ENCODE data around the gene ZNF296. TPM values are rescaled to one million over a fixed set of nuclear protein-coding genes. Genes with fewer than 3 reads are reported as not detected.
"Not testable (repeated sequence)": the region's sequence is repeated elsewhere in the genome, so short reads cannot be mapped to it uniquely, and the experiment has no call there.

Gene ZNF296
- total RNA-seq, 2 donors from 2014 or later = 0.26 TPM; not detected in 1

DNA sequence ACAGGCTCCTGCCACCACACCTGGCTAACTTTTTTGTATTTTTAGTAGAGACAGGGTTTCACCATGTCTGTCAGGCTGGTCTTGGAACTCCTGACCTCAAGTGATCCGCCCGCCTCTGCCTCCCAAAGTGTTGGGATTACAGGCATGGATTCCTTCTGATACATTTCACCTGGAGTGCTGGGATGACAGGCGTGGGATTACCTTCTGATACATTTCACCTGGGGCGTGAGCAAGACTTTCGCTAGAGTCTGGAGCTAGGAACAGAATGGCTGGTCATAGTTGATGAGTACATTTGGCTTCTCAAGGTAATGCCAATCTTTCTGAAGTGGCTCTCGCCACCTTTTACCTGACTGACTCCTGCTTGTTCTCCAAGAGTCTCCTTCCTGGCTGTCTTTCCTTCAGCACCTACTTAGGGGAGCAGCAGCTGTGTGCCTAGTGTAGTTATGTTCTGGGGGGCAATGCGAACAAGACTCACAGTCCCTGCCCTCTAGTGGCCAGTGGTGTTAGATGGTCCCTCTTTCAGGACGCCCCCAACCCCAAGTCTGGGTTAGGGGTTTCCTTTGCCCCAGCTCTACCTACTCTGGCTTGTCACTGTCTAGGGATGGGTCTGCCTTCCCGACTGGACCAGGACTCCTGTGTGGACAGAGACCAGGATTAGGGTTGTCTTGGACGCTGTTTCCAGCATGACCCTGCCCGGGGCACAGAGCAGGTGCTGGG, 36.0 kb upstream of the ZNF296 start:
- DNase-seq = no peak
- 89 to 94% methylated on average over 7 to 11 of the region's 11 CpGs for WGBS, 2 donors
- TF ChIP-seq, protein P1, sequence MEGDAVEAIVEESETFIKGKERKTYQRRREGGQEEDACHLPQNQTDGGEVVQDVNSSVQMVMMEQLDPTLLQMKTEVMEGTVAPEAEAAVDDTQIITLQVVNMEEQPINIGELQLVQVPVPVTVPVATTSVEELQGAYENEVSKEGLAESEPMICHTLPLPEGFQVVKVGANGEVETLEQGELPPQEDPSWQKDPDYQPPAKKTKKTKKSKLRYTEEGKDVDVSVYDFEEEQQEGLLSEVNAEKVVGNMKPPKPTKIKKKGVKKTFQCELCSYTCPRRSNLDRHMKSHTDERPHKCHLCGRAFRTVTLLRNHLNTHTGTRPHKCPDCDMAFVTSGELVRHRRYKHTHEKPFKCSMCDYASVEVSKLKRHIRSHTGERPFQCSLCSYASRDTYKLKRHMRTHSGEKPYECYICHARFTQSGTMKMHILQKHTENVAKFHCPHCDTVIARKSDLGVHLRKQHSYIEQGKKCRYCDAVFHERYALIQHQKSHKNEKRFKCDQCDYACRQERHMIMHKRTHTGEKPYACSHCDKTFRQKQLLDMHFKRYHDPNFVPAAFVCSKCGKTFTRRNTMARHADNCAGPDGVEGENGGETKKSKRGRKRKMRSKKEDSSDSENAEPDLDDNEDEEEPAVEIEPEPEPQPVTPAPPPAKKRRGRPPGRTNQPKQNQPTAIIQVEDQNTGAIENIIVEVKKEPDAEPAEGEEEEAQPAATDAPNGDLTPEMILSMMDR (IDR thresholded peaks at IDR 0.05) = no peak
- TF ChIP-seq POLR2A (IDR thresholded peaks at IDR 0.05) = no peak
- H3K27me3 ChIP-seq = no peaks in the 10 kb centered on the region
- H3K4me1 ChIP-seq = peaks cover 26% of the 10 kb centered on the region
- no peak for ATAC-seq
- no peak overlapping the region for H3K27ac ChIP-seq
- no peak overlapping the region for H3K4me3 ChIP-seq
- no peaks in the 10 kb centered on the region for H3K9me3 ChIP-seq
- no peaks in the 10 kb centered on the region for H3K36me3 ChIP-seq (replicated peaks in 1 of 2; ENCODE audit: insufficient read depth in 1 of 2, low read depth in 2 of 2)
- intact Hi-C loops (cut with DNase I) = no loop called here

DNA sequence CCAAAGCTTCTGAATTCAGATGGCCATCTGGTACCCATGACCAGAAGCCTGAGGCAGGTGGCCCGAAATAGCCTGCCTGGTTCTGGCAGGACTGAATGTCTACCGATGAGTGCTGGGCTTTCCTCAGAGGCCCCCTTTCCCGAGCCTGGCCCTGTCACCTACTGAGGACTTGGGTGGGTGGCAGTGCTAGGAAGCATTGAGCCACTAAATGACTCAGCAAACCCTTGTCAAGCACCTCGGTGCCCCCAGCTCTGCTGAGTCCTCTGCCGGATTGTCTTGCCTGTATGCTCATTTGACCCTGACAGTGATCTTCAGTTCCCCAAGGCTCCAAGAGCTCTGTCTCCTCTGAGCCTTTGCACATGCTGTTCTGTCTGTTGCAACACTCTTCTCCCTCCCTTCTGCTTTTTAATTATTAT, 34.6 kb upstream of the ZNF296 start:
- intact Hi-C loops (cut with DNase I) = no loop called here
- Histone ChIP-seq H3K27me3 (no peaks in the 10 kb centered on the region), H3K4me3 (no peak overlapping the region), H3K27ac (no peak overlapping the region), H3K9me3 (no peaks in the 10 kb centered on the region), H3K36me3 (replicated peaks in 1 of 2; ENCODE audit: insufficient read depth in 1 of 2, low read depth in 2 of 2) (no peaks in the 10 kb centered on the region), H3K4me1 (peaks cover 21% of the 10 kb centered on the region)
- DNase-seq (no peak), ATAC-seq (no peak)
- WGBS, 2 donors = 74 to 83% methylated on average over 5 of the region's 5 CpGs
- TF ChIP-seq POLR2A (IDR thresholded peaks at IDR 0.05) = no peak
- TF ChIP-seq, protein P1 (IDR thresholded peaks at IDR 0.05) = no peak

DNA sequence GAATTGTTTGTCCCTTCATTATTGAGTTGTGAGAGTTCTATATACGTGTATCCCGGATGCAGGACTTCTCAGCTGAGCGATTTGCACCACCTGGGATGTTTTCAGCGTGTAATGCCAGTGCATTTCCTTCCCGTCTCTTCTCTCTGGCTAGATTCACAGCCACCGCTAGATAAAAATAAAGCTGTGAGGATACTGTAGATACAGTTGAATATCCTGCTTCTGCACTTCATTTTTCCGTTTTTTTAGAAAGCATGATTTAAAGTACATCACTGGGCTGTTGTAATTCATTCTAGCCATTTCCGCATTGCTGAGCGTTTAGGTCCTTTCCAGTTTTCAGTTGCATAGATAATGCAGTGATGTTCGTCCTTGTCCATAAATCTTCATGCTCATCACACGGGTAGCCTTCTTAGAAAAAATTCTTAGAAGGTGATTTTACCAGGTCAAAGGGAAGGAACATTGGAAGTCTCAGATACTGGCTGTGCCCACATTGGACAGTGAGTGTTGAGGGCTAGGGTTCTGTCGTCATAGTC, 31.4 kb upstream of the ZNF296 start:
- H3K36me3 ChIP-seq (replicated peaks in 1 of 2; ENCODE audit: insufficient read depth in 1 of 2, low read depth in 2 of 2) = no peaks in the 10 kb centered on the region
- H3K27me3 ChIP-seq = no peaks in the 10 kb centered on the region
- ATAC-seq = no peak
- TF ChIP-seq, protein P1 (IDR thresholded peaks at IDR 0.05) = no peak
- no peak for TF ChIP-seq POLR2A (IDR thresholded peaks at IDR 0.05)
- no peak overlapping the region for H3K27ac ChIP-seq
- H3K9me3 ChIP-seq = no peaks in the 10 kb centered on the region
- intact Hi-C loops (cut with DNase I) = no loop called here
- H3K4me3 ChIP-seq = no peak overlapping the region
- 79 to 83% methylated on average over 12 of the region's 12 CpGs for WGBS, 2 donors
- peaks cover 32% of the 10 kb centered on the region for H3K4me1 ChIP-seq
- DNase-seq = no peak

DNA sequence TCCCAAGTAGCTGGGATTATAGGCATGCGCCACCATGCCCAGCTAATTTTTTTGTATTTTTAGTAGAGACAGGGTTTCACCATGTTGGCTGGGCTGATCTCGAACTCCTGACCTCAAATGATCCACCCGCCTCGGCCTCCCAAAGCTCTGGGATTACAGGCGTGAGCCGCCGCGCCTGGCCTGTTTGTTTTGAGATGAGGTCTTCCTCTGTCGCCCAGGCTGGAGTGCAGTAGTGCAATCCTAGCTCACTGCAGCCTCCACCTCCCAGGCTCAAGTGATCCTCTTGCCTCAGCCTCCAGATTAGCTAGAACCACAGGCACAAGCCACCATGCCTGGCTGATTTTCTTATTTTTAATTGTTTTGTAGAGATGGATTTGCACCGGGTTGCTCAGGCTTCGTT, 30.1 kb upstream of the ZNF296 start:
- H3K4me3 ChIP-seq; intact Hi-C loops (cut with DNase I); H3K27ac ChIP-seq; H3K36me3 ChIP-seq (replicated peaks in 1 of 2; ENCODE audit: insufficient read depth in 1 of 2, low read depth in 2 of 2); DNase-seq; H3K27me3 ChIP-seq; ATAC-seq; H3K9me3 ChIP-seq: not testable (repeated sequence)
- peaks cover 39% of the 10 kb centered on the region for H3K4me1 ChIP-seq
- WGBS, 2 donors = 94% methylated on average over 10 to 11 of the region's 11 CpGs

DNA sequence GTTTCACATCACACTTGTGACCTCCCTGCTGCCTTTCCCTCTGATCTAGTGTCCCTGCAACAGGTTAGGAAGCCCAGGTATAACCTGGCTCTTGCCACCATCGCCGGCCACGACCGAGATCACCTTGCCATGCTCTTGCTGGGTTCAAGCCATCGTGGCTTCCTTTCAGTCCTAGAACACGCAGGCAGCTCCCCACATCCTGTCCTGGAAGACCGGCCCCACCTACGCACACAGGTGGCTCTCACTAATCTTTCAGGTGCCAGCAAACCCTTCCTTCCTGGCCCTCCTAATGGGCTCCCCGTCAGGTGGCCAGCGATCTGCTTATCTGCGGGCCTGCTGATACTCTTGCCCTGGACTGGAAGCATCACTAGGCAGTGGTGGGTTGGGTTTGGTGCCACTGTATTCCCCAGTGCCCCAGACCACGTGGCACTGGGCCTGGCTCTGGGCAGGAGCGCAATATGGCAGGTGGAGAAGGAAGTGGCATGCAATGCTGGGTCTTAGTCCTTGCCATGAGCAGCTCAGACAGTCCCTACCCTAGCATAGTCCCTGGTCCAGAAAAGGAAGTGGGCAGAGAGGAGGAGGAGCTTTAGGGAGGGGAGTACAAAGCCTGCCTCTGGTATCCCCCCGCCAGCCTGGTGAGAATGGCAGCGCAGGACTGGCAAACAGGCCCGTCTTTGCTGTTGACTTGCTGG, 28.5 kb upstream of the ZNF296 start:
- intact Hi-C loops (cut with DNase I) = no loop called here
- H3K36me3 ChIP-seq (replicated peaks in 1 of 2; ENCODE audit: insufficient read depth in 1 of 2, low read depth in 2 of 2) = no peaks in the 10 kb centered on the region
- no peaks in the 10 kb centered on the region for H3K9me3 ChIP-seq
- peaks cover 55% of the 10 kb centered on the region for H3K4me1 ChIP-seq
- DNase-seq (no peak), ATAC-seq (no peak)
- peak overlapping the region in 3 of 4 donors; percentile 61 to 79 (median 70) for H3K27ac ChIP-seq
- no peak overlapping the region for H3K4me3 ChIP-seq
- H3K27me3 ChIP-seq = no peaks in the 10 kb centered on the region
- no peak for TF ChIP-seq POLR2A (IDR thresholded peaks at IDR 0.05)
- TF ChIP-seq, protein P1 (IDR thresholded peaks at IDR 0.05) = no peak
- WGBS, 2 donors = 67 to 73% methylated on average over 13 to 16 of the region's 16 CpGs

All from body of pancreas (tissue), 4 donors.